C4-2B (cell line): Measurements from ENCODE around the gene MESD.

ENCODE experiments used
- H3K27ac ChIP-seq: fragments of 450-650 bp; 2 replicates; pipeline ENCODE4 v1.5.1; 2017
- ZFX ChIP-seq: fragments of 450-650 bp; IDR thresholded peaks from 2 replicates; pipeline ENCODE4 v1.6.1; 2017
- TF ChIP-seq, protein P1 (sequence below): fragments of 450-650 bp; conservative IDR thresholded peaks from 2 replicates; pipeline ENCODE4 v1.5.1; 2017; ENCODE audit warnings: mild to moderate bottlenecking

MESD gene

DNA sequence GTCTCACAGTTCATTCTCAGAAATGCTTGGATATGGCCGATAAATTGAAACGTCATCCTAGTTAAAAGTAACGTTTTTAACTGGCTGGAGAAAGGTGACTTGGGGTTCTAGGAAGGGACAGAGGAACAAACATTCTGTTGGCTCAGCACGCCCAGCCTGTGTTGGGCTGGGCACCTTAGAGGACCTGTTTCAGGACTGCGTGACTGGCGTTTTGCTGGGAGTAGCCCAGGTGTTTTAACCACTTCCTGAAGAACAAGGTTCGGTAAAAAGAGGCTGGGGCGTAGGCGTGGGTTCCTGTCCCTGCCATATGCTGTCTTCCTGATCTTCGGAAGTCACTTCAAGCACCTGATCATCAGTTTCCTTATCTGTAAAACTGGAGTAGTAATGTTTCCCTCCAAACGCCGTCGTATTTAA, 10.0 kb upstream of the MESD start:
- TF ChIP-seq, protein P1, sequence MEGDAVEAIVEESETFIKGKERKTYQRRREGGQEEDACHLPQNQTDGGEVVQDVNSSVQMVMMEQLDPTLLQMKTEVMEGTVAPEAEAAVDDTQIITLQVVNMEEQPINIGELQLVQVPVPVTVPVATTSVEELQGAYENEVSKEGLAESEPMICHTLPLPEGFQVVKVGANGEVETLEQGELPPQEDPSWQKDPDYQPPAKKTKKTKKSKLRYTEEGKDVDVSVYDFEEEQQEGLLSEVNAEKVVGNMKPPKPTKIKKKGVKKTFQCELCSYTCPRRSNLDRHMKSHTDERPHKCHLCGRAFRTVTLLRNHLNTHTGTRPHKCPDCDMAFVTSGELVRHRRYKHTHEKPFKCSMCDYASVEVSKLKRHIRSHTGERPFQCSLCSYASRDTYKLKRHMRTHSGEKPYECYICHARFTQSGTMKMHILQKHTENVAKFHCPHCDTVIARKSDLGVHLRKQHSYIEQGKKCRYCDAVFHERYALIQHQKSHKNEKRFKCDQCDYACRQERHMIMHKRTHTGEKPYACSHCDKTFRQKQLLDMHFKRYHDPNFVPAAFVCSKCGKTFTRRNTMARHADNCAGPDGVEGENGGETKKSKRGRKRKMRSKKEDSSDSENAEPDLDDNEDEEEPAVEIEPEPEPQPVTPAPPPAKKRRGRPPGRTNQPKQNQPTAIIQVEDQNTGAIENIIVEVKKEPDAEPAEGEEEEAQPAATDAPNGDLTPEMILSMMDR, result no peak
- TF ChIP-seq ZFX, result no peak
- peak overlapping the region; percentile 100 for H3K27ac ChIP-seq

DNA sequence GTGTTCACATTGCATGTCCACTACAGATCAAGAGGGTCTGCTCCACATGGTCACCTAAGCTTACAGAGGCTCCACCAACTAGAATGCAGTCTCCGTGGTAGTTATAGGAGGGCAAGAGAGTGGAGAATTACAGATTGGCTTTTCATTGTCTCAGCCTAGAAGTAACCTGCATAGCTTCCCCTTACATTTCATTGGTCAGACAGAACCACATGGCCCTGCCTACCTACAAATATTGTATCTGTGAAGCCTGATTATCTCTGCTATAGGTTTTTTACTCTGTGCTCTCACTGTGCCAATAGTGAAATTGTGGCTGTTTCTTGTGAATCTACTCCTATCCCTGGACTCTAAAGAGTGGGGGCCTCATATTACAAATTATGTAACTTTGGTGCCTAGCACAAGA, 8.6 kb upstream of the MESD start:
- TF ChIP-seq ZFX, result no peak
- TF ChIP-seq, protein P1, result no peak
- H3K27ac ChIP-seq, result no peak overlapping the region

DNA sequence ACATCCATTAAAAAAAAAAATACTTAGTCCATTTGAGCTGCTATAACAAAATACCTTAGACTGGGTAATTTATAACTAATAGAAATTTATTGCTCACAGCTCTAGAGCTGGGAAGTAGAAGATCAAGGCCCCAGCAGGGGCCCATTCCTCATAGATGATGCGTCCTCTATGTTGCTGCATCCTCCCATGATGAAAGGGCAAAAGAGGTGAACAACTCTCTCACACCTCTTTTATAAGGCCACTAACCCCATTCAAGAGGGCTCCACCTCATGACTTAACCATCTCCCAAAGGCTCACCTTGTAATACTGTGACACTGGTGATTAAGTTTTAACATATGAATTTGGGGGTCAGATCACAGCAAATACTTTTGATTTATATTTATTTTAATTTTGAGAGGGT, 8.1 kb upstream of the MESD start:
- TF ChIP-seq ZFX, result no peak
- TF ChIP-seq, protein P1, result no peak
- no peak overlapping the region for H3K27ac ChIP-seq

DNA sequence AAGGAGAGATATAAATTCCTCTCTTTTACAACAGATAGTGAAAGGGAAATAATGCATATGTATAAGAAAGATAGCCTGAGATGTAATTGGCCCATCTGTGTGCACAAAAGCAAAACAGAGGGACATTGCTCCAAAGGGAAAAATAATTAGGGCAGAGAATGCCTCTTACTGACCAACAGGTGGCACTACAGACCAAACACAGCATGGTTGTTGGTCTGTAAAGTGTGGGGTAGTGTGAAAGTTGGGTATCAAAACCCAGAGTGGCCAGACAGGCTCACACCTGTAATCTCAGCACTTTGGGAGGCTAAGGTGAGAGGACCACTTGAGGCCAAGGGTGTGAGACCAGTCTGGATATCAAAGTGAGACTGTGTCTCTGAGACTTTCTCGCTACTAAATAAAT, 6.6 kb upstream of the MESD start:
- TF ChIP-seq ZFX, result no peak
- TF ChIP-seq, protein P1, result peak; percentile 73

DNA sequence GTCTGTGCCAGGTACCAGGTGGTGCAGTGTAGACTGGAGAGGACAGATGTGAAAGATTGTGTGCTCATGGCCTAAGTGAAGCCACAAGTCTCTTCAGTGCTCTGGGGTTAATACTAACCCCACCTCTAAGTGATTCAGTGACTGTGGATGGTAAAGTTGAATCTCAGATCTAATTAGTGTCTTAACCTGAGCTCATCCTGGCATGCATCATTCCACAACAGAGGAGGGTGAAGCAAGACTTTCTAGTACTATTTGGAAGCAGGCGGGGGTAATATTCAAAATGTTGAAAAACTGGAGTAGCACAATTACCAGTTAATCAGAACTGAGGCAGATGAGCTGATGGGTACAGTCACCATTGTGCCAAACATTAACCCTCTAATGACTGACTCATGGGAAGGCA, 2.8 kb upstream of the MESD start:
- TF ChIP-seq, protein P1, result no peak
- TF ChIP-seq ZFX, result no peak
- H3K27ac ChIP-seq, result no peak overlapping the region

More for the DNA sequence above, 6.6 kb upstream of the MESD start:
- H3K27ac ChIP-seq, result no peak overlapping the region

DNA sequence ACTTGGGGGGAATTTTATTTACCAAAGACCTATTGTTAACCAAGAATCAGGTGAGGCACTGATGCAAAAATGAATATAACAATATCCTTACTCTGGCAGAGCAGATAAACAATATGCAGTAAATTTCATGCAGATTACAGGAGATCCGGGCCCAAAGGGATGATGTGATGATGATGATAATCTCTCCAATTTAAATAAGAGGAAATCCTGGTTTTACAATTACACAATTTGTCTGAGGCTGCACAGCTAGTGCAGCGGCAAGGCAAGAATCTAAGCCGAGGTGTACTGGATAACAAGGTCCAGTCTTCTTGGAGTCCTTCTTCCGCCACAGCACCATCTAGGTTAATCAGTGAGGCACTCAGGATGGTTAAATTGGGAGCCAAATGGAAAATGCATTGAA, 2.4 kb upstream of the MESD start:
- TF ChIP-seq, protein P1, result no peak
- no peak for TF ChIP-seq ZFX
- H3K27ac ChIP-seq, result no peak overlapping the region

DNA sequence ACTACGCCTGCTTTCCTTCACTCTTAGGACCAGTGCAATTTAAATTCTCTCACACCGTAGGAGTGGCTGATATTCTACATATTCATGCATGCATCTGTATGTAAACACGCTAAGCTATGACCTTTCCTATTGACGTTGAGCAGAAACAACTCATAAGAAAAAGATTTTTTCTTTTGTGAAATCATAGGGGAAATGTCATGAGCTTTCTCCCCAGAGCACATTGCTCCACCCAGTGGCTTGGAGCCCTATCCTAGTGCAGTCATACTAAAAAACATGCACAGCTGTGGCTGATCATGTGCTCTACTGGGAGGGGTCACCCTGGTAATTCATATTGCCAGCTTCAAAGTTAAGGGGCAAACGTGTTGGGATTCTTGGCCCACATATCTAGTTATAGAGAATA, 1.8 kb upstream of the MESD start:
- H3K27ac ChIP-seq, result no peak overlapping the region
- TF ChIP-seq ZFX, result no peak
- TF ChIP-seq, protein P1, result no peak
